ENCODE results near the gene LTA.
A peak's percentile ranks its signal among the peaks of the same experiment; 100 is the strongest.

Gene LTA, protein sequence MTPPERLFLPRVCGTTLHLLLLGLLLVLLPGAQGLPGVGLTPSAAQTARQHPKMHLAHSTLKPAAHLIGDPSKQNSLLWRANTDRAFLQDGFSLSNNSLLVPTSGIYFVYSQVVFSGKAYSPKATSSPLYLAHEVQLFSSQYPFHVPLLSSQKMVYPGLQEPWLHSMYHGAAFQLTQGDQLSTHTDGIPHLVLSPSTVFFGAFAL

DNA sequence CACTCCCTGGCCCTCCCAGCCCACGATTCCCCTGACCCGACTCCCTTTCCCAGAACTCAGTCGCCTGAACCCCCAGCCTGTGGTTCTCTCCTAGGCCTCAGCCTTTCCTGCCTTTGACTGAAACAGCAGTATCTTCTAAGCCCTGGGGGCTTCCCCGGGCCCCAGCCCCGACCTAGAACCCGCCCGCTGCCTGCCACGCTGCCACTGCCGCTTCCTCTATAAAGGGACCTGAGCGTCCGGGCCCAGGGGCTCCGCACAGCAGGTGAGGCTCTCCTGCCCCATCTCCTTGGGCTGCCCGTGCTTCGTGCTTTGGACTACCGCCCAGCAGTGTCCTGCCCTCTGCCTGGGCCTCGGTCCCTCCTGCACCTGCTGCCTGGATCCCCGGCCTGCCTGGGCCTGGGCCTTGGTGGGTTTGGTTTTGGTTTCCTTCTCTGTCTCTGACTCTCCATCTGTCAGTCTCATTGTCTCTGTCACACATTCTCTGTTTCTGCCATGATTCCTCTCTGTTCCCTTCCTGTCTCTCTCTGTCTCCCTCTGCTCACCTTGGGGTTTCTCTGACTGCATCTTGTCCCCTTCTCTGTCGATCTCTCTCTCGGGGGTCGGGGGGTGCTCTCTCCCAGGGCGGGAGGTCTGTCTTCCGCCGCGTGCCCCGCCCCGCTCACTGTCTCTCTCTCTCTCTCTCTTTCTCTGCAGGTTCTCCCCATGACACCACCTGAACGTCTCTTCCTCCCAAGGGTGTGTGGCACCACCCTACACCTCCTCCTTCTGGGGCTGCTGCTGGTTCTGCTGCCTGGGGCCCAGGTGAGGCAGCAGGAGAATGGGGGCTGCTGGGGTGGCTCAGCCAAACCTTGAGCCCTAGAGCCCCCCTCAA, at the start of gene LTA:
LTA (plus strand) TSS at position 249 of the 871 bp plus-strand sequence; CDS start at position 703, 454 bp downstream.
- no peak for DNase-seq

DNA sequence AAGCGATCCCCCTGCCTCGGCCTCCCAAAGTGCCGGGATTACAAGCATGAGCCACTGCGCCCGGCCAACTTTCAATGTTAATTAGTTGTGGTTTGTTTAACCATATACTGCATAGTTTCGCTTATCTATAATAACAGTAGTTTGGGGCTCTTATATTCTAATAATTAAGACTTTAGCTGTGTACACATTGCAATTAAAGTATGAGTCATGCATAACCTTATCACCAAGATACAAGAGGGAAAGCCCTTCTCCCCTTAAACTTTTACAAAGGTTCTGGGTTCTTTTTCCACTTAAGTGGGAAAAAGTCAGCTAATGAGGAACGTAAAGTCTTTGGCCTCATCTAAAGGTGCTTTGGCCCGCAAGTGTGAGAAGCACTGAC, 46.5 kb upstream of the LTA start:
- no peak for DNase-seq

GRCh38 chr6:31525932-31526591, 46.0 kb upstream of the LTA start:
- DNase-seq = no peak

- DNase-seq = no peak
These were observed 43.7 kb upstream of the LTA start for GRCh38 chr6:31528307-31528777.

DNA sequence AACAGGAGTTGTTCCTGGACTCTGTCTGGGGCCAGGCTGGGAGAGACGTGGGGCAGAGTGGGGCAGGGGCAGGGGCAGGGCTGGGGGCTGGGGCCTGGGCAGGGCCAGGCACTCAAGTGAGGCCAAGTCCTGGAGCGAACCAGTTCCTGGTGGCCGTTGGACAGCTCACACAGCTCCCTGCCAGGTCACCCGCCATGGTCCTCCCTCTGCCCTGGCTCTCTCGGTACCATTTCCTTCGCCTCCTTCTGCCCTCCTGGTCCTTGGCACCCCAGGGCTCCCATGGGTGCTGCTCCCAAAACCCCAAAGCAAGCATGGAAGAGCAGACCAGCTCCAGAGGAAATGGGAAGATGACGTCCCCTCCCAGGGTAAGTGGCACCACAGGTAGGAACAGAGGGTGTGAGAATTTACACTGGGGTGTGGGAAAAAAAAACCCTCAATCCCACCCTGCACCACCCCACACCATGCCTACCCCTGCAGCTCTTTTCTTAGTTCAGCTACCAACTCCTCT, 43.2 kb upstream of the LTA start, which contains the start of gene MCCD1:
MCCD1 (plus strand) TSS at position 142 of the 508 bp plus-strand sequence; CDS start at position 195, 53 bp downstream.
- no peak for DNase-seq

- no peak for DNase-seq
These were observed 42.5 kb upstream of the LTA start for GRCh38 chr6:31529329-31530150.

GRCh38 chr6:31530659-31531058, 41.4 kb upstream of the LTA start:
- no peak for DNase-seq

DNA sequence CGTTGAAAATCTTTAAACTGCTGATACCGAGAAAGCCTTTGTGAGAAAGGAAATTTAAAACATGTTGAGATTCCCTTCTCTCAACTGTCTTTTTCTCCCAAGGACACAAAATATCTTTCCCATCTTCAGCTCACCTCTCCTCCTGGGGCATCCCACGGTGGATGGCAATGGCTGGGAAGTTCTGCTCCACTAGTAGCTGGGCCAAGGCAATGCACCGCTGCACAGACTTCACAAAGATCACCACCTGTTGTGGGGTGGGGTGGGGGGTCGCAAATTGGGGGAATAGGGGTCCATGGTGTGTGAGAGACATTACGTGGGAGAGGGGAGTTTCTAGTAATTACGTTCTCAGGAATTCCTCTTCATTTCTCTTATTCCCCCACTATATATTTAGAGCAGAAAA, 40.9 kb upstream of the LTA start:
- no peak for DNase-seq

- no peak for DNase-seq
These were observed 40.1 kb upstream of the LTA start for GRCh38 chr6:31531771-31532643.

DNA sequence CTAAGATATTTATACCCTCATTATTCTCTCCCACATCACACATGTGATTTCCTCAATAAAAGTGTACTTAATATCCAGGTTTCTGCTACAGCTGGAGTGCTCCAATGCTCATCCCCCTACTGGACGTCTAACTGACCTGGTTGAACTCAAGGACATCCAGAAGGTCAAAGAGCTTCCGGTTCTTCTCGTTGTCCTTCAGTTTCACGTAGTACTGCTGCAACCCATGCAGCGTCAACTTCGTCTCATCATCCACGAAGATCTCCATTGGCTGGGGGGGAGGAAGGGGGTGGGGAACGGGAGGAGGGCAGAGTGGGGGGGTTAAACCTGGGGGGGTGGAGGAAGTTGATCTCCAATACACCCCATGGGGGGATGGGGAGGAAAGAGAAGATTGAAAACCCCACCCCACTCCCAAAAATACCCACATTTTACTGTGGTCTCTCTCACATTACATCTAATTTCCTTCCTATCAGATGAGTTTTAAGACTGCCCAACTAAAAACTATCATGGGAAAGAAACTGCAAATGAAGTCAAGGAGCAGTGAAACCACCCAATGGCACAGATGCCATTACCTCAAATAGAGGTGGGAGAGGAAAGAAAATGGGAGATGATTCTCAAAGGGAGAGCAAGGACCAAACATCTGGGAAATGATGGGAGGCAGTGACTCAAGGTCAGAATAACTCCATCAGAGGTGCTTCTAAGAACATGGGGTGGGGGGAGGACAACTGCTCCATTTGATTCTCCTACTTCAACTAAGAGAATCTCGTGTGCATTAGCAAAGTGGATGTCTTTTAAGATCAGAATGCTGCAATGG, 39.2 kb upstream of the LTA start:
- DNase-seq = no peak

GRCh38 chr6:31533455-31533841, 38.6 kb upstream of the LTA start:
- DNase-seq = no peak

- no peak for DNase-seq
These were observed 38.1 kb upstream of the LTA start for GRCh38 chr6:31534011-31534410.

- no peak for DNase-seq
These were observed 37.5 kb upstream of the LTA start for GRCh38 chr6:31534521-31535040.

- DNase-seq = no peak
These were observed 36.4 kb upstream of the LTA start for GRCh38 chr6:31535538-31536324.

GRCh38 chr6:31538805-31539400, 33.2 kb upstream of the LTA start:
- DNase-seq = no peak

DNA sequence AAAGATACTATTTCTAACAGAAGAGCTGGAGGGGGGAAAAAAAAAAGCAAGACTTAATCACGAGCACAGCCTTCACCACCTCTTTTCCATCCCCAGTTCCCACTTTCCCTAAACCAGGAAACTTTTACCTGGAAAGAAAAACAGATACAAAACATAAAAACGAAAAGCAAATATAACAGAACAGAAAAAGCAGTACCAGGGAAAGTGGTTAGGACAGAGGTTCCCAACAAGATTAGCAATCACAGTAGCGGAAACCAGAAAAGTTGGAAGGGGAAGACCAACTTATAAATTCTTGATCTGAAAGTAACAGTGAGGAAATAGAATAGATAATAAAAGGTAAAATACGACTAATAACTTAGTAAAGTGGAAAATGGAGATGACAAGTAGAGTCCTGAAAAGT, 31.4 kb upstream of the LTA start:
- no peak for DNase-seq

DNA sequence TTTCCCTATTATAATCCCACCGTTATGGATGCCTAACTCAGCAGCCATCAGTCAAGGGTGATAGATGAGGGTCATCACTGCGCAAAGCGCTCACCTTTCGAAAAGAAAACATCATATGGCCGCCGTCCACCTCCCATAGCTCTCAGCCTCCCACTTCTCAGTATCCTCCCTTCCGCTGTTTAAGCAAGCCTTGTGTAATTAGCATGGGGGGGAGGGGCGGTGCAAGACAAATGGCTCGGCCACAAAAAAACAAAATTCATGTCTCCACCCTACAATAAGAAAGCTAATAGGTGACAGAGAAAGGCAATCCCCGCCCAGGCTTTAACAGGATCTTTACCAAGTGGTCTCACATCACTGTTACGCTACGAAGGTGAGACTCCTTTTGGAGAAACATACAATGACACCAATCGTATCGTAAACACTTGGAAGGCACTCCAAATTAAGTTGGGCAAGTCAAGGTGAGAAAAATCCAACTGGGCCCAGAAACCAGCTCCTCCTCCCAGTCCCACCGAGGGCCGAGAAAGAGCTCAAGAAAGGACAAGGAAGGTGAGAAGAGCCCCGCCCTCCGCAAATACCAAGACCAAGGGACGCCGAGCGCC, 30.9 kb upstream of the LTA start:
- DNase-seq = peak in 1 of 2 experiments; percentile 34
